Type B pancreatic cell (in vitro differentiated cells): Measurements from ENCODE around the gene SESN2. TPM values are rescaled to one million over a fixed set of nuclear protein-coding genes. Genes with fewer than 3 reads are reported as not detected.

ENCODE experiments used
- DNase-seq: peaks from one replicate; pipeline ENCODE4 v3.0.0; 2021; ENCODE audit warnings: mixed read lengths; ENCODE audit not compliant: unreplicated experiment; ENCODE audit errors: extremely low spot score
- H3K27ac Mint-ChIP-seq: 2 replicates; pipeline ENCODE4 v1.8.0; 2021; ENCODE audit warnings: mild to moderate bottlenecking, mixed read lengths
- H3K27me3 Mint-ChIP-seq: 2 replicates; pipeline ENCODE4 v1.8.0; 2021; ENCODE audit warnings: mixed read lengths
- H3K36me3 Mint-ChIP-seq: 2 replicates; pipeline ENCODE4 v1.8.0; 2021; ENCODE audit warnings: mixed read lengths
- H3K4me1 Mint-ChIP-seq: one replicate; pipeline ENCODE4 v1.8.0; 2021; ENCODE audit warnings: mixed read lengths; ENCODE audit not compliant: unreplicated experiment
- H3K4me3 Mint-ChIP-seq: 2 replicates; pipeline ENCODE4 v1.8.0; 2021; ENCODE audit warnings: mild to moderate bottlenecking, mixed read lengths
- H3K9me3 Mint-ChIP-seq: 2 replicates; pipeline ENCODE4 v1.8.0; 2021; ENCODE audit warnings: mixed read lengths
- CTCF ChIP-seq: fragments of 200-600 bp; sonication (generic); conservative IDR thresholded peaks from 2 replicates; pipeline ENCODE4 v1.5.0; 2021; ENCODE audit warnings: antibody characterized with exemption, mild to moderate bottlenecking
- total RNA-seq: library from RNA; stranded (reverse); gene quantifications from 2 replicates; pipeline ENCODE4 v1.2.1, GENCODE V29; 2021; ENCODE audit warnings: low replicate concordance

Gene SESN2
- total RNA-seq, 1 donor from 2014 or later = 21.5 TPM

- DNase-seq = no peak
- TF ChIP-seq CTCF = no peak
- H3K4me3 Mint-ChIP-seq = no peak overlapping the region
- H3K4me1 Mint-ChIP-seq = peaks cover 11% of the 10 kb centered on the region
- H3K36me3 Mint-ChIP-seq = no peaks in the 10 kb centered on the region
- no peaks in the 10 kb centered on the region for H3K9me3 Mint-ChIP-seq
- H3K27me3 Mint-ChIP-seq = no peaks in the 10 kb centered on the region
- peak overlapping the region; percentile 80 for H3K27ac Mint-ChIP-seq
Measured at GRCh38 chr1:28257736-28258135, 1.6 kb upstream of the SESN2 start.

GRCh38 chr1:28258628-28259251 lies 578 bp upstream of the SESN2 start:
- Mint-ChIP-seq H3K9me3 (no peaks in the 10 kb centered on the region), H3K4me3 (peak overlapping the region; percentile 86), H3K36me3 (no peaks in the 10 kb centered on the region), H3K4me1 (peaks cover 16% of the 10 kb centered on the region), H3K27me3 (no peaks in the 10 kb centered on the region), H3K27ac (peak overlapping the region; percentile 80)
- TF ChIP-seq CTCF = no peak
- DNase-seq = no peak

- no peak for TF ChIP-seq CTCF
- DNase-seq = peak; percentile 85
- Mint-ChIP-seq H3K4me1 (peaks cover 16% of the 10 kb centered on the region), H3K9me3 (no peaks in the 10 kb centered on the region), H3K4me3 (peak overlapping the region; percentile 86), H3K36me3 (no peaks in the 10 kb centered on the region), H3K27me3 (no peaks in the 10 kb centered on the region), H3K27ac (peak overlapping the region; percentile 75)
Measured at GRCh38 chr1:28259934-28260802, 850 bp downstream of the SESN2 start.

- no peak for DNase-seq
- Mint-ChIP-seq H3K27me3 (no peaks in the 10 kb centered on the region), H3K9me3 (no peaks in the 10 kb centered on the region), H3K27ac (peak overlapping the region; percentile 75), H3K4me3 (peak overlapping the region; percentile 86), H3K4me1 (peaks cover 19% of the 10 kb centered on the region), H3K36me3 (no peaks in the 10 kb centered on the region)
- no peak for TF ChIP-seq CTCF
Measured at GRCh38 chr1:28260803-28261174, 1.5 kb downstream of the SESN2 start.

- no peaks in the 10 kb centered on the region for H3K36me3 Mint-ChIP-seq
- no peak overlapping the region for H3K27ac Mint-ChIP-seq
- TF ChIP-seq CTCF = no peak
- H3K9me3 Mint-ChIP-seq = no peaks in the 10 kb centered on the region
- H3K4me1 Mint-ChIP-seq = peaks cover 33% of the 10 kb centered on the region
- no peak for DNase-seq
- H3K4me3 Mint-ChIP-seq = no peak overlapping the region
- no peaks in the 10 kb centered on the region for H3K27me3 Mint-ChIP-seq
Measured at GRCh38 chr1:28264897-28265296, 5.6 kb downstream of the SESN2 start.
